Osteocyte (in vitro differentiated cells): Measurements from ENCODE around the gene GDF3. TPM values are rescaled to one million over a fixed set of nuclear protein-coding genes. Genes with fewer than 3 reads are reported as not detected.
"Not testable (repeated sequence)": the region's sequence is repeated elsewhere in the genome, so short reads cannot be mapped to it uniquely, and the experiment has no call there.

Experiments used
- DNase-seq: peaks from one replicate; pipeline ENCODE4 v3.0.0; 2021; ENCODE audit warnings: mixed read lengths; ENCODE audit not compliant: unreplicated experiment; ENCODE audit errors: extremely low spot score
- H3K27ac Mint-ChIP-seq: one replicate; pipeline ENCODE4 v1.8.0; 2021; ENCODE audit warnings: mild to moderate bottlenecking, mixed read lengths; ENCODE audit not compliant: unreplicated experiment
- H3K27me3 Mint-ChIP-seq: one replicate; pipeline ENCODE4 v1.8.0; 2021; ENCODE audit warnings: mixed read lengths; ENCODE audit not compliant: unreplicated experiment
- H3K36me3 Mint-ChIP-seq: one replicate; pipeline ENCODE4 v1.8.0; 2021; ENCODE audit warnings: mixed read lengths; ENCODE audit not compliant: unreplicated experiment
- H3K4me1 Mint-ChIP-seq: one replicate; pipeline ENCODE4 v1.8.0; 2021; ENCODE audit warnings: mixed read lengths; ENCODE audit not compliant: unreplicated experiment
- H3K4me3 Mint-ChIP-seq: one replicate; pipeline ENCODE4 v1.8.0; 2021; ENCODE audit warnings: mild to moderate bottlenecking, moderate library complexity, mixed read lengths; ENCODE audit not compliant: unreplicated experiment
- H3K9me3 Mint-ChIP-seq: one replicate; pipeline ENCODE4 v1.8.0; 2021; ENCODE audit warnings: mixed read lengths; ENCODE audit not compliant: unreplicated experiment
- long read RNA-seq: library from polyadenylated mRNA; unstranded; transcript quantifications from one replicate; pipeline ENCODE4 v2.0.0, GENCODE V29; 2021
- total RNA-seq: library from RNA; stranded (reverse); gene quantifications from 2 replicates; pipeline ENCODE4 v1.2.1, GENCODE V29; 2021
- TF ChIP-seq, protein P1 (sequence below): fragments of 200-600 bp; sonication (generic); IDR thresholded peaks from 2 replicates; pipeline ENCODE4 v1.5.0; 2021; ENCODE audit warnings: antibody characterized with exemption, mild to moderate bottlenecking, moderate library complexity

The GDF3 gene
- total RNA-seq: not detected in 2 replicates
- long read RNA-seq: 0 reads

DNA sequence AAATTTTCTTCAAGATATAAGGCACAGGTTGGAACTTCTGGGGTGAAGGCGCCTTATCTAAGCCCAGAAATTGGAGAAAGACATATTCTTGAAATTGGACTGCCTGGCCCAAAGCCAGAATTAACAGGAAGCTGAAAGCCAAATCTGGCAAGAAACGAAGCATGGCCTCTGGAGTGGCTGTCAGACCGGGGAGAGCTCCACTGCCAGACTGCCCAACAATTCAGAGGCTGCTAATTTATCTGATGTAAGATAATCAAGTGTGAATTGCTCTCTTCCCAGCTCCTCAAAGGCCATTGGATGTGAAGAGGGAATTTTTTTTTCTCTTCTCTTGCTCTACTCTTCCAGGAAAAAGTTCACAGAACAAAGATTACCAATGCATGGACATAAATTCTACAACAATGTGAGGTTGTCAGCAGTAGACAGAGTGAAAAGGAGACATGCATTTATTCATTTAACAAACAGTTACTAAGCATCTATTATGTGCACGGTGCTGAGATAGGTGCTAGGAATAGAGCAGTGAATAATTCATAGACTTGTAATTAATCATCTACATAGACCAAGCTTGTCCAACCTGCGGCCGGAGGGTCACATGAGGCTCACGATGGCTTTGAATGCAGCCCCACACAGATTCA, at the start of gene GDF3:
TSS of gene GDF3 (minus strand) at position 210 of the 632 bp plus-strand sequence. CDS start at position 163, 47 bp downstream.
- no peaks in the 10 kb centered on the region for H3K27me3 Mint-ChIP-seq
- H3K36me3 Mint-ChIP-seq: no peaks in the 10 kb centered on the region
- no peak for DNase-seq
- H3K27ac Mint-ChIP-seq: no peak within 1 kb of the TSS
- no peak within 1 kb of the TSS for H3K4me3 Mint-ChIP-seq
- TF ChIP-seq, protein P1, sequence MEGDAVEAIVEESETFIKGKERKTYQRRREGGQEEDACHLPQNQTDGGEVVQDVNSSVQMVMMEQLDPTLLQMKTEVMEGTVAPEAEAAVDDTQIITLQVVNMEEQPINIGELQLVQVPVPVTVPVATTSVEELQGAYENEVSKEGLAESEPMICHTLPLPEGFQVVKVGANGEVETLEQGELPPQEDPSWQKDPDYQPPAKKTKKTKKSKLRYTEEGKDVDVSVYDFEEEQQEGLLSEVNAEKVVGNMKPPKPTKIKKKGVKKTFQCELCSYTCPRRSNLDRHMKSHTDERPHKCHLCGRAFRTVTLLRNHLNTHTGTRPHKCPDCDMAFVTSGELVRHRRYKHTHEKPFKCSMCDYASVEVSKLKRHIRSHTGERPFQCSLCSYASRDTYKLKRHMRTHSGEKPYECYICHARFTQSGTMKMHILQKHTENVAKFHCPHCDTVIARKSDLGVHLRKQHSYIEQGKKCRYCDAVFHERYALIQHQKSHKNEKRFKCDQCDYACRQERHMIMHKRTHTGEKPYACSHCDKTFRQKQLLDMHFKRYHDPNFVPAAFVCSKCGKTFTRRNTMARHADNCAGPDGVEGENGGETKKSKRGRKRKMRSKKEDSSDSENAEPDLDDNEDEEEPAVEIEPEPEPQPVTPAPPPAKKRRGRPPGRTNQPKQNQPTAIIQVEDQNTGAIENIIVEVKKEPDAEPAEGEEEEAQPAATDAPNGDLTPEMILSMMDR: no peak
- H3K9me3 Mint-ChIP-seq: no peaks in the 10 kb centered on the region
- H3K4me1 Mint-ChIP-seq: no peaks in the 10 kb centered on the region

DNA sequence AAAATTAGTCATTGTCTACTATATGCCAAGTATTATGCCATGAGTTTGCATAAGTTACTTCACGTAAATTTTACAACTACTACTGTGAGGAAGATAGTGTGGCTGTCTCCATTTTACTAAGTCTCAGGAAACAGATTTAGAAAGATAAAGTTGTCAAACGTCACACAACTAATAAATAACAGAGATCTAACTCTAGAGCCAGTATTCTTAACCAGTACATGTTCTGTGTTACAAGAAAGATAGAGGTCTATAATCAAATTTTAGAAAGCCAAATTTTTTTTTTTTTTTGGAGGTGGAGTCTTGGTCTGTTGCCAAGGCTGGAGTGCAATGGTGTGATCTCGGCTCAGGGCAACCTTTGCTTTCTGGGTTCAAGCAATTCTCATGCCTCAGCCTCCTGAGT, 37.4 kb upstream of the GDF3 start:
- DNase-seq: no peak
- Mint-ChIP-seq H3K9me3 (no peaks in the 10 kb centered on the region), H3K4me3 (no peak overlapping the region), H3K27ac (no peak overlapping the region), H3K36me3 (no peaks in the 10 kb centered on the region), H3K27me3 (no peaks in the 10 kb centered on the region), H3K4me1 (no peaks in the 10 kb centered on the region)
- TF ChIP-seq, protein P1: no peak

DNA sequence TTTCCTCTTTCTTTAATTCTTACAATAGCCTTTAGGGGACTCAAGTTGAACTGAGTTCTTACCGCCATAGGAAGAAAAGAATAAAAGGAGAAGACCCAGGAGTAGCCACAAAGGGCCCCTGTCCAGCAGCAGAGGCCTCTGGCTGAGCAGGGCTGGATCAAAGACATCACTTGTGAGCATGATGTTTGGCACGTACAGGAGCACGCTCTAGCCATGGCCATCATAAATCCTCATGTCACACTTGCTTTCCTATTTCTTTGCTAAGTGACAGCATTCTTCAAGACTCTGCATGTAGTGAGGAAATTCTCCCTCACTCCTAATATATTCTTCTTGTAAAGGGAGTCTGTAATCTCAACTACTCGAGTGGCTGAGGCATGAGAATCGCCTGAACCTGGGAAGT, 35.9 kb upstream of the GDF3 start:
- Mint-ChIP-seq H3K4me1 (no peaks in the 10 kb centered on the region), H3K27ac (no peak overlapping the region), H3K9me3 (no peaks in the 10 kb centered on the region), H3K36me3 (no peaks in the 10 kb centered on the region), H3K4me3 (no peak overlapping the region), H3K27me3 (no peaks in the 10 kb centered on the region)
- no peak for DNase-seq
- TF ChIP-seq, protein P1: no peak

DNA sequence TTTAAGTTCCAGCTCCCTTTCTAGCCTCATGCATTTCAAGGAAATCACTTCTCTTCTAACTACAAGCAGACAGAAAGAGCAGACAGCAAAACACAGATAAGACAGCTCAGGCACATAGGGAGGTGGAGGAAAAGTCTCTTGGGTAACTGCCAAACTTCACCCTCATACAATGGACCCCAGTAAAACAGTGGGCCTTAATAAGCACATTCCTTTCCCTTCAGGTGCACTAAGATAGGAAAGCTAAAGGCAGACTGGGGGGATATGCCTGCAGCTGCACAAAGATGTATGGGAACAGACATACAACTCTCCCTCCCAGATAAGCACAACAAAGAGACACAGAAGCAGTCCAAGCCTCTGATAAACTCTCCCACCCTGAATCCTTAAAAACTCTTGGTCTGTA, 35.4 kb upstream of the GDF3 start:
- not testable (repeated sequence) for H3K9me3 Mint-ChIP-seq, H3K27ac Mint-ChIP-seq, H3K36me3 Mint-ChIP-seq, DNase-seq, H3K27me3 Mint-ChIP-seq, H3K4me1 Mint-ChIP-seq, H3K4me3 Mint-ChIP-seq

DNA sequence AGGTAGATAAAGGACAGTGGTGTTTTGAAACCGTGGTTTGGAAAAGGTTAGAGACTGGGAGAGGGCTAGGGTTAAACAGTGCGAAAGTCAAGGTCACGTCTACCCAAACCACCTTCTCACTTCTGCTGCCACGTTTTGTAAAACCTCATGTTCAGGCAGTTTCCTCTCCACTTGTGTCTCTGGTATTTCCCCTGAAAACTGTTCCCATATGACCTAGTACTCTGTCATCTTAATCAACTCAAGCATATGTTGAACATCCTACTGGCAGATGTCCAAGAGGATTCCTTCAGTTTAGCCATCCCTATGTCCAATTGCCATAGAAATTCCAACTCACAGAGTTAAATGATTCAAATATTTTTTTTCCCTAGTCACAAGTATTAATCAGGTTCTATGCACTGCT, 34.2 kb upstream of the GDF3 start:
- TF ChIP-seq, protein P1: no peak
- DNase-seq: no peak
- Mint-ChIP-seq H3K27me3 (no peaks in the 10 kb centered on the region), H3K9me3 (no peaks in the 10 kb centered on the region), H3K27ac (no peak overlapping the region), H3K4me3 (no peak overlapping the region), H3K4me1 (no peaks in the 10 kb centered on the region), H3K36me3 (no peaks in the 10 kb centered on the region)
